HTR-8/SVneo (cell line): Measurements from ENCODE around the gene MTX3.

Experiments
- DNase-seq: peaks from one replicate; pipeline ENCODE4 v3.0.0; 2011; ENCODE audit warnings: low spot score, mixed read lengths; ENCODE audit not compliant: insufficient read length
- FAIRE-seq: peaks from 2 replicates; lab custom pipeline; 2011; peaks lifted over from hg19 to GRCh38; lab: Jason Lieb, UNC

Gene MTX3

GRCh38 chr5:79985288-79985687 is 5.8 kb downstream of the MTX3 start:
- DNase-seq (no peak), FAIRE-seq (no peak)

GRCh38 chr5:79984363-79984762 is 6.7 kb downstream of the MTX3 start:
- no peak for FAIRE-seq
- no peak for DNase-seq

DNA sequence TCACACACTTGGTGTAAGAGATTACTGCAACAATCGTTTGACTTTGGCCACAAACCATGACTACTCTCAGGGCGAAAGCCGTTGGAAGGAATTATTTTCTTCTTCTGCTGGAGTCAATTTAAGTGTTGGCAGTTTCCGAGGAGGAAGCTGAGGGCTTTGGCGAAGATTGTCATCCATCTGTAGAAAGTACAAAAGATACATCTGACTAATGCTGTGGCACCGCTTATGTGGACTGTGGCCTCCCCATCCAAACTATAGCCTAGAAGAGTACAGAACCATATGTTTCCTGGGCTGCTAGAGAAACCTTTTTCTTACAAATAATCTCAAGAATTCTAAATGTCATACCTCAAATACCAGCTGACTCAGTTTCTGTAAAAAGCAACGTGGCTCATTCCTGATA is 7.4 kb downstream of the MTX3 start:
- FAIRE-seq, result no peak

GRCh38 chr5:79982136-79982535 is 8.9 kb downstream of the MTX3 start:
- no peak for FAIRE-seq

More for the DNA sequence above, 7.4 kb downstream of the MTX3 start:
- no peak for DNase-seq

GRCh38 chr5:79976759-79977515 is 14.1 kb downstream of the MTX3 start:
- DNase-seq (no peak), FAIRE-seq (no peak)

More at GRCh38 chr5:79982136-79982535, 8.9 kb downstream of the MTX3 start:
- no peak for DNase-seq

DNA sequence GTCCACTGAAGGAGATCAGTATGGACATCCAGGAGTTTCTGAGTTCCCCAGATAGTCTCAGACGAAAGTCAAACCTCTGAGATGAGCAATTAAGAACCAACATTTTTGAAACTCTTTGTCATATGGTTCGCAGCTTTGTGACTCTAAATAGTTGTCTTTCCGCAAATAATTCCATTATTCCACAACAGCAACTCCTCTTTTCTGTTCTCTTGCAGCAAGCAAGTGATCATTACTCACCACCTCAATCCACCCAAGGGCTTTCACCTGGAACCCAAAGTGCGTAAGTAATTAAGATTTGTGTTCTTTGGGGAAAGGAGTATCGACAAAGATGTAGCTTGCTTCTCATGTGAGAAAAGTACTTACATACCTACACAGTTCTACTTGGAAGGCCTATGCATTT is 15.6 kb downstream of the MTX3 start:
- no peak for DNase-seq
- FAIRE-seq, result no peak

DNA sequence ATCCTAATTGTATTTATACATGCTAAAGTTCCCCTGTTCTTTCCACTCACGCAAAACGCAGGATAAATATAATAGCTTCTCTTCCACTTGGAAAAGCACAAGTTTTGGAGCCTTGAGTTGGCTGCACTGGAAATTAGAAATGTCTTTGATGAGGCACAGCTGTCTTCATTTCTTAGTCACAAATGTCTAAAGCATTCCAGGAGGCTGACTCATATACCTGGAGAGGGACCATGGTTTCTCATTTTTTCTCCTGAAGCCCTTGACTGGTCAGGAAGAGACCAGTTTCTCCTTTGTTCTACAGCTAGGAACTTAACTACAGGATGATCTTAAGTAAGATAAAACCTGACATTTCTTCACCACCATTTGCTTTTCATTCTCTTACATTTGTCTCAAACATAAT is 16.2 kb downstream of the MTX3 start:
- FAIRE-seq (no peak), DNase-seq (peak; percentile 24)

DNA sequence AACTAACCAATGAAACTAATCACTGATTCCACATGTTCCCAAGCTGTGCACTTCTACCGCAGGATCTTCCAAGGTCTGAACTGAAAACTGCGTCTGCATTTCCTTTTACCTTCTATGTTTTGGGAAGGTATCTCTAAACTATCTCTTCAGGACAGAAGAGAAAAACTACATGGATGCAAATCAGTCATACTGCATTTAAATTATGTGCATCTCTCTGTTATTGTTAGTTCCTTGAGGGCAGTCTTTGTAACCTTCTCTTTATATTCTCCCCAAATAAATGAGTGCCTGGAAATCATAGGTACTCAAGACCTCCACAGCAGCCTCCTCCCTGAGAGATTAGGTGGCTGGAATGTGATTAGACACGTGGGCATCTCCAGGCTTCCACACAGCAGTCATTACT is 17.1 kb downstream of the MTX3 start:
- FAIRE-seq (no peak), DNase-seq (no peak)

DNA sequence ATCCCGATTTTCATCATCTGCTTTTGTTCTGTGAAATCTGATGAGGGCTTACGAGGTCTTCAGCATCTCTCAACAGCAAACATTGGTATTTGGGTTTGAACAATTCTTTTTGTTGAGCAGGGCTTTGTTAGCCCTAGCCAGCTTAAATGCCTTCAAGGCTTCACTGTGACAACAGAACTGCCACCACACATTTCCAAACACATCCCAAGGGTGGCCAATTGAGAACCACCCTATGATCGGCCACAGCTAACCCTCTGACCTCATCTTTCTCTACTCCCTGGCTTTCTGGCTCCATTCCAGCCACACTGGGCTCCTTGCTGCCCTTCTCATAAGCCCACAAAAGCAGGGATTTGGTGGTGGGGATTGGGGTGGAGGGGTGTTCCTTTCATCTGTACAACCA is 17.6 kb downstream of the MTX3 start:
- no peak for DNase-seq
- FAIRE-seq, result no peak

DNA sequence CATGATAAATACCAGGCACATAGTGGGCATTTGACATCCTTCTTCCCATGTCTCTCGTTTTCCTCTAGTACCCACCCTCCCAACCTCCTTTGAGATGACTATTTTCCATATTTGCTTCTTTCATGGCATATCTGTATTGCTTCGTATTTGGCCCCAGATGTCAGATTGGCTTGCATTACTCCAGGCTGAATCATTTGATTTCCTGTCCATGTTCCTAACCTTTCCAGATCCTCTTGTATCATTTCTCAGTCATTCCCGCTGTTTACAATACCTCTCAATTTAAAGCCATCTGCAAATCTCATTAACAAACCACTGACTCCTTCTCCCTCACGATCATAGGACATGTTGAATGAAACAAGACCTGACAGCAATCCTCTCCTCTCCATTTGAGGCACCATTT is 19.9 kb downstream of the MTX3 start:
- DNase-seq (peak; percentile 15), FAIRE-seq (peak; percentile 20)

DNA sequence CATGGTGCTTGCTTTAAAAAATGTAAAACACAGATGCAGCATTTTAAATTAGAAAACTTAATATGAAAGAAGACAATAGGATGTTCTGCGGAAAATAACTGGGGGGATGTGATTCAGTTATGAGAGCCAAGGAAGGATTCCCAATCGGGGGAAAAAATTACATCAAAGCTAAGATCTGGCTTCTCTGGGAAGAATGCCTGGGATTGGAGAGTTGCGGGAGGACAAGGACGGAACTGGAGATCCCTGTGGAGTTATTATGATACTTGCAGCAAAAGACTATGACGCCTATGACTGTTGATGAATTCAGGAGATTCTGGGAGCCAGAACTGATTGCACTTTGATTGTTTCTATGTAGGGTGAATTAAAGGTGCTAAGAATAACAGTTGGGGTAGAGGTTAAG is 24.6 kb downstream of the MTX3 start:
- DNase-seq (no peak), FAIRE-seq (no peak)

- FAIRE-seq (no peak), DNase-seq (no peak)
Measured at GRCh38 chr5:79964136-79964535, 26.9 kb downstream of the MTX3 start.

- no peak for FAIRE-seq
Measured at GRCh38 chr5:79963261-79964061, 27.6 kb downstream of the MTX3 start.

DNA sequence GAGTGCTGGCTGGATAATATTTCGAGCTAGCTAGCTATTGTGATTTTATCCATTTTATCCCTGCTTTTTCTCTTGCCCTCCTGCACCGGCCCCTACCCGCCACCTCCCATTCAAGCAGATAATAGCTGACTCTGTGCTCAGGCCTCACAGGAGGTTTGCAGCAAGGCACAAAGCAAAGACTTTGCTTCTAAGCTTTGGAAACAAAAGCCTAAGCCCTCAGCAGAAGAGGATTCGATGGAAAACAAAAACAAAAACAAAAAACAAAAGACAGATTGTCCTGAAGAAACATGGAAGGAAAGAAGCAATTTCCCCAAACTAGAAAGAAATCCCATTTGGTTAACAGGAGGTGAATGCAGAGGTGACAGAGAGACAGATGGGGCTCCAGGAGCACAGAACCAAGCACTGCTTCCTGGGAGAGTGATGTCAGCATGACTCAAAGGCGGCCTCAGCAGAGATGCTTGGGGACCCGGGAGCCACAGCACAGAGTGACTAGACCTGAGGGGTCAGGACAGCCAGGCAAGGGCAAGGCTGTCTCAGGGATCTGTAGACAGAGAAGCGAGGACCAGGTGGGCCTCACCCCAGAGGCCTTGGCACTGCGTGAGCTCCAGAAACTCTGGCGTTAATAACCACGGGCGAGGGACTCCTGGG is 28.4 kb downstream of the MTX3 start:
- DNase-seq, result peak; percentile 13
- no peak for FAIRE-seq

More at GRCh38 chr5:79963261-79964061, 27.6 kb downstream of the MTX3 start:
- no peak for DNase-seq

- no peak for FAIRE-seq
- DNase-seq, result no peak
Measured at GRCh38 chr5:79961716-79962574, 29.1 kb downstream of the MTX3 start.

GRCh38 chr5:79959407-79959806 is 31.7 kb downstream of the MTX3 start:
- FAIRE-seq, result no peak

DNA sequence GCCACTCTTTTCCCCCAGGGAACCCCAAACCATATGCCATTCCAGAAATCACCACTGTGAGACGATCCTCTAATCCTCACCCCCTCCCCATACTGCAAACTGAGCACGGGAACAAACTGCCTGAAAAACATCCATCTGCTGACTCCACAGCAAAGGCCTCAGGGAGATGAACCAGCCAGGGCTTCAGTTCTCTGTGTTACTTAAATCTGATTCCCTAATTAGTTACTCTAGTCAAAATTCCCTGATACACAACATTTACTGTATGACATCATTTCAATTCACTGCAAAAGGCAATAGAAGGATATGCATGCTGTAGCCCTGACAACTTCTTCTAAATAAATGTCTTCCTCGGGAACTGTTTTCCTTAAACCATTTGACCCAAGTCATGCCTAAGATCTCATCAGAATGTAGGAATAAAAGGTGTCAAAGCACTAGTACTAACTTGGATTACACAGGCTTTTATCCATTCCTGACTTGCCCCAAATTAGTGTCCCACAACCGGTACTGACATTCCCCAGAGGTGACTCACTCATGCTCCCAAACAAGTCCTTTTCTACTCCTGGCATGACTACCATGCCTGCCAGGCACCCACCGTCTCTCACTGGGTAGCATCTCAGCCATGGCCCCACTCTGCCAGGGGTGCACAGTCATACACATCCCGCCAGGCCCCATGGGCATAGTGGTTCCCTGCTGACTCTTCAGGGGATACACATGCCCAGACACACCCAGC is 35.0 kb downstream of the MTX3 start:
- FAIRE-seq (no peak), DNase-seq (peak; percentile 45)

More at GRCh38 chr5:79959407-79959806, 31.7 kb downstream of the MTX3 start:
- DNase-seq, result no peak

DNA sequence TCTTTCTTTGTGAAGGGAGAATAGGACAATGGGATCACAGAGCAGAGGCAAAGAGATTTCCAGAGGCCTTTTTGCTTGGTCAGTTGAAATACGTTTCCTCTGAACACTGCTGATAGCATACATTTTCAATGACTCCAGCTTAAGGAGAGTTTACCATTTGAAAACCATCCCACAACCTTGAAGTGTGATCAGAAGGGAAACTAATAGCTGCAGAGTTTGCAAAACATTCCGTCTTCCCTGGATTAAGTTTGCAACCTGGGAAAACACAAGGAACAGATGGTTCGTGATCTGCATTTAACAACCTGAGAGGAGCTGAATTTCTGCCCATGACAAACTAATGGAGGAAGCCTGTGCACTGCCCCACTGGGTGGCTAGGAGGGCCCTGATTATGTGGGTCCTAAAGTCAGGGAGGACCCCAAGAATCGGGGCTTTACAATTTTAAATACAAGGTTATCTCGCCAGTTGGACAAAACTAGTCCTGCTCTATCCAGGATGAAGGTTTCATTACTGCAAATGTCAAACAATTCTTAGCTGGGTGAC is 35.6 kb downstream of the MTX3 start:
- FAIRE-seq, result no peak
- DNase-seq, result no peak

GRCh38 chr5:79954620-79955019 is 36.4 kb downstream of the MTX3 start:
- FAIRE-seq (no peak), DNase-seq (no peak)
